HG03025 (cell line): ENCODE results near the gene FCER1G.

ENCODE experiments used
- ATAC-seq: cut with Tn5 transposase; IDR thresholded peaks from one replicate; pipeline ENCODE4 v1.9.1; 2021; ENCODE audit warnings: mild to moderate bottlenecking, moderate library complexity; ENCODE audit not compliant: unreplicated experiment, low FRiP score

Gene FCER1G

GRCh38 chr1:161260376-161261260, 45.5 kb downstream of the FCER1G start:
- no peak for ATAC-seq

- no peak for ATAC-seq
Measured at GRCh38 chr1:161261261-161262235, 46.5 kb downstream of the FCER1G start.

- no peak for ATAC-seq
Measured at GRCh38 chr1:161265305-161265704, 50.2 kb downstream of the FCER1G start.

- ATAC-seq: no peak
Measured at GRCh38 chr1:161266202-161266601, 51.1 kb downstream of the FCER1G start.

- ATAC-seq: no peak
Measured at GRCh38 chr1:161266836-161267235, 51.7 kb downstream of the FCER1G start.

GRCh38 chr1:161267321-161267720, 52.2 kb downstream of the FCER1G start:
- ATAC-seq: no peak
